K562 (cell line): ENCODE data around the gene DENND1A. TPM values are rescaled to one million over a fixed set of nuclear protein-coding genes. Genes with fewer than 3 reads are reported as not detected.

ENCODE experiments used
- ATAC-seq: fragments of 200-7000 bp; cut with Tn5 transposase; 3 replicates; pipeline ENCODE4 v1.9.1; 2020; ENCODE audit warnings: moderate library complexity
- BruUV-seq: library from RNA; stranded (reverse); fragments of 400-500 nt; replicated peaks from 2 replicates; lab custom pipeline; 2021; lab: Mats Ljungman, UMichigan
- CTCF ChIA-PET: fragments of 300-600 bp; formaldehyde crosslinking; extraction: SDS; loops from one replicate; lab custom pipeline; 2021; ENCODE audit warnings: low intra/inter-chr PET ratio; lab: Yijun Ruan, JAX
- POLR2A ChIA-PET: fragments of 300-600, 350-650 bp; sonication (Branson Sonifier 250); formaldehyde crosslinking; extraction: SDS; loops from one replicate; lab custom pipeline; 2021; ENCODE audit warnings: antibody characterized with exemption, inconsistent platforms; lab: Yijun Ruan, JAX
- DNase-seq, 4 experiments: peaks; one replicate each; pipeline versions ENCODE4 v3.0.0 to v3.0.0-alpha.2; 2011 to 2018; ENCODE audit warnings: low spot score in 3 of 4, mixed read lengths in 3 of 4; ENCODE audit errors: extremely low read depth in 1 of 4
- FAIRE-seq: peaks from 2 replicates; lab custom pipeline; 2011; peaks lifted over from hg19 to GRCh38; lab: Jason Lieb, UNC
- H2AFZ ChIP-seq: 2 replicates; pipeline ENCODE4 v1.6.0; 2011; ENCODE audit warnings: low read depth, low read length, control low read depth, inconsistent platforms
- H3K27ac ChIP-seq: fragments of 200-600 bp; 3 replicates; pipeline ENCODE4 v1.8.0; 2011; ENCODE audit warnings: low read depth, mild to moderate bottlenecking, control low read depth, inconsistent platforms, low read length, moderate library complexity, mixed read lengths; ENCODE audit errors: extremely low read depth
- H3K27me3 ChIP-seq, 2 experiments: fragments of 300-600 bp in 1 of 2; 2 replicates in 1 of 2; 3 replicates in 1 of 2; pipeline versions ENCODE4 v1.6.0 to v1.8.0; 2011; ENCODE audit warnings: inconsistent platforms in 2 of 2, low read length in 2 of 2, mild to moderate bottlenecking in 1 of 2, mixed read lengths in 1 of 2, moderate library complexity in 1 of 2; ENCODE audit not compliant: control insufficient read depth in 2 of 2, insufficient read depth in 2 of 2
- H3K36me3 ChIP-seq: fragments of 300-600 bp; 3 replicates; pipeline ENCODE4 v1.8.0; 2011; ENCODE audit warnings: mild to moderate bottlenecking, low read length, inconsistent platforms; ENCODE audit not compliant: control insufficient read depth, insufficient read depth
- H3K4me1 ChIP-seq, 2 experiments: fragments of 200-600 bp in 1 of 2; replicated peaks in 1 of 2; 2 replicates in 1 of 2; 3 replicates in 1 of 2; pipeline versions ENCODE4 v1.5.1 to v1.8.0; 2011; ENCODE audit warnings: inconsistent platforms in 2 of 2, low read length in 2 of 2, mild to moderate bottlenecking in 1 of 2, mixed read lengths in 1 of 2, moderate library complexity in 1 of 2; ENCODE audit not compliant: control insufficient read depth in 2 of 2, insufficient read depth in 2 of 2
- H3K4me2 ChIP-seq: 2 replicates; pipeline ENCODE4 v1.6.1; 2011; ENCODE audit warnings: low read length, control low read depth, inconsistent platforms, mixed read lengths; ENCODE audit not compliant: insufficient read depth
- H3K4me3 ChIP-seq: fragments of 200-600 bp; sonication (generic), shearing (Covaris generic); 2 replicates; pipeline ENCODE4 v1.5.1; 2016; ENCODE audit warnings: control low read depth, inconsistent platforms
- H3K79me2 ChIP-seq: fragments of 200-600 bp; 3 replicates; pipeline ENCODE4 v1.8.0; 2011; ENCODE audit warnings: low read length, inconsistent platforms; ENCODE audit not compliant: control insufficient read depth, insufficient read depth
- H3K9ac ChIP-seq, 2 experiments: 2 replicates each; pipeline versions ENCODE4 v1.6.0 to v1.6.1; 2011; ENCODE audit warnings: low read depth in 2 of 2, low read length in 2 of 2, control low read depth in 1 of 2, inconsistent platforms in 1 of 2, mild to moderate bottlenecking in 1 of 2, mixed read lengths in 1 of 2; ENCODE audit not compliant: insufficient read depth in 1 of 2
- H3K9me1 ChIP-seq: one replicate; pipeline ENCODE4 v1.6.0; 2011; ENCODE audit warnings: inconsistent platforms, mild to moderate bottlenecking, low read length, moderate library complexity; ENCODE audit not compliant: control insufficient read depth, insufficient read depth
- H3K9me3 ChIP-seq: replicated peaks from 2 replicates; pipeline ENCODE4 v1.5.1; 2011; ENCODE audit warnings: low read depth, low read length, inconsistent platforms; ENCODE audit not compliant: control insufficient read depth, insufficient read depth
- H4K20me1 ChIP-seq: replicated peaks from 2 replicates; pipeline ENCODE4 v1.6.1; 2011; ENCODE audit warnings: low read length, inconsistent platforms, mixed read lengths; ENCODE audit not compliant: control insufficient read depth, insufficient read depth
- BCOR ChIP-seq: fragments of 450-650 bp; IDR thresholded peaks from 2 replicates; pipeline ENCODE4 v1.6.1; 2016
- BRD9 ChIP-seq: fragments of 450-650 bp; IDR thresholded peaks from 2 replicates; pipeline ENCODE4 v1.6.1; 2018; ENCODE audit warnings: low read depth; ENCODE audit not compliant: partially characterized antibody
- ZFP36 ChIP-seq: fragments of 150-350 bp; IDR thresholded peaks from 2 replicates; pipeline ENCODE4 v1.6.1; 2018; ENCODE audit warnings: low read length, low read depth; ENCODE audit not compliant: partially characterized antibody
- ZNF165 ChIP-seq: fragments of 250-450 bp; sonication (Bioruptor Pico); IDR thresholded peaks from 2 replicates; pipeline ENCODE4 v1.4.0; 2020; ENCODE audit warnings: borderline replicate concordance
- ZNF518B ChIP-seq: fragments of 250-450 bp; sonication (Bioruptor Pico); IDR thresholded peaks from 2 replicates; pipeline ENCODE4 v1.5.0; 2021; ENCODE audit warnings: mild to moderate bottlenecking, moderate library complexity
- WGBS: fragments of 100-300 bp; shearing (Covaris generic); methylation state at CpG from one replicate; pipeline ENCODE4 v1.1.6; 2016; ENCODE audit warnings: low coverage, mixed read lengths; ENCODE audit not compliant: insufficient coverage; ENCODE audit errors: missing lambda C conversion rate; 5-methylcytosine and 5-hydroxymethylcytosine counted together
- in situ Hi-C: fragments of 300-500 bp; cut with MboI; formaldehyde crosslinking; loops from 4 replicates; pipeline ENCODE4 v1.15.0; 2018; ENCODE audit warnings: inconsistent platforms, mixed read lengths
- intact Hi-C: fragments of 100-400 bp; cut with micrococcal nuclease; formaldehyde crosslinking; loops from 2 replicates; pipeline ENCODE4 v1.14.2; 2022
- polyA plus RNA-seq, 8 experiments: library from polyadenylated mRNA; depleted of rRNA in 4 of 8; stranded (reverse) in 5 of 8; unstranded in 3 of 8; fragments of >200 nt; fragmentation: Nextera tagmentation in 2 of 8; fragmentation: Illumina TruSeq in 1 of 8; extraction: Ambion mirVana in 2 of 8; extraction: Trizol in 1 of 8; gene quantifications; 2 replicates each; pipeline versions ENCODE4 v1.2.1 to v1.2.3, GENCODE V29; 2011 to 2014; ENCODE audit warnings: inconsistent platforms in 1 of 8, missing spikeins in 1 of 8
- total RNA-seq, 7 experiments: library from RNA; depleted of rRNA in 6 of 7; stranded (reverse); fragments of >200 nt in 6 of 7; fragmentation: Illumina TruSeq in 2 of 7; extraction: Trizol in 2 of 7; gene quantifications; 2 replicates each; pipeline versions ENCODE4 v1.2.1 to v1.2.3, GENCODE V29; 2011 to 2021; ENCODE audit warnings: low replicate concordance in 1 of 7

Gene DENND1A
- total and polyA plus RNA-seq, 9 of the 15 experiments (the other 6 are each of a cell fraction or from before 2014, with no cell fraction given) = 7.6 to 29.5 (median 15.7) TPM

- no peak overlapping the region for H3K9ac ChIP-seq
- H3K4me3 ChIP-seq = no peak overlapping the region
- 84% methylated on average over 3 of the region's 3 CpGs for WGBS
- in situ Hi-C loops (no loop called here), intact Hi-C loops (no loop called here)
- ChIA-PET CTCF (no interaction called here), POLR2A (interaction anchor here (1.3 to 2.2 kb wide), 2 partner anchors 9 to 14 kb away, joined by 5 to 12 read pairs; no protein-coding TSS in a partner anchor)
- ATAC-seq (no peak), FAIRE-seq (no peak), DNase-seq (no peak)
- H3K27ac ChIP-seq = no peak overlapping the region
- H3K9me3 ChIP-seq = no peaks in the 10 kb centered on the region
- no peaks in the 10 kb centered on the region for H4K20me1 ChIP-seq
- TF ChIP-seq ZFP36 (peak; percentile 23), BCOR (0 out of 2 replicates have a peak, but pooled peaks have one; percentile 29), ZNF165 (CRISPR knock-in tag) (no peak), BRD9 (peak; percentile 78), ZNF518B (CRISPR knock-in tag) (no peak)
- H2AFZ ChIP-seq = no peak overlapping the region
- H3K79me2 ChIP-seq = no peaks in the 10 kb centered on the region
- BruUV-seq = no TSS peak
- H3K27me3 ChIP-seq = no peaks in the 10 kb centered on the region
- no peaks in the 10 kb centered on the region for H3K36me3 ChIP-seq
- no peak overlapping the region for H3K4me2 ChIP-seq
- H3K4me1 ChIP-seq = peaks cover 31 to 40% of the 10 kb centered on the region in 2 experiments
- H3K9me1 ChIP-seq = no peaks in the 10 kb centered on the region
Measured at GRCh38 chr9:123334639-123335038, 595.3 kb downstream of the DENND1A start.
